ENCODE data around the gene RNF186. TPM values are rescaled to one million over a fixed set of nuclear protein-coding genes. Genes with fewer than 3 reads are reported as not detected.
A peak's percentile ranks its signal among the peaks of the same experiment; 100 is the strongest.

The RNF186 gene
- total and polyA plus RNA-seq, 2 of the 13 experiments (the other 11 are each of a cell fraction or from before 2014, with no cell fraction given), result 0.07 to 0.20 TPM

- peak; percentile 73 for TF ChIP-seq HNF1A (IDR thresholded peaks at IDR 0.05; ENCODE audit: low read depth)
- no peak for TF ChIP-seq HNF1A (CRISPR knock-in tag; IDR thresholded peaks at IDR 0.05; ENCODE audit: borderline replicate concordance)
These were observed at the start of gene RNF186 (continued) for GRCh38 chr1:19814681-19815503.

- CTCF ChIA-PET (ENCODE audit: low intra/inter-chr PET ratio, low total read pairs), result no interaction called here
These were observed 49.6 kb upstream of the RNF186 start for GRCh38 chr1:19864570-19865160.

More at GRCh38 chr1:19864570-19865160, 49.6 kb upstream of the RNF186 start:
- H2AFZ ChIP-seq (ENCODE audit: low read length), result no peak overlapping the region
- H3K4me1 ChIP-seq (ENCODE audit: insufficient read depth, low read length), result peaks cover 29% of the 10 kb centered on the region
- H3K4me3 ChIP-seq (replicated peaks in 1 of 3; ENCODE audit: insufficient read depth in 1 of 3, low read depth in 2 of 3, low read length in 3 of 3), result no peak overlapping the region
- TF ChIP-seq CEBPG (CRISPR knock-in tag; IDR thresholded peaks at IDR 0.05) (no peak), ZNF629 (CRISPR knock-in tag; conservative IDR thresholded peaks at IDR 0.05) (peak; percentile 52; the same call in 1 of the 2 replicates), ZNF350 (CRISPR knock-in tag; IDR thresholded peaks at IDR 0.05; ENCODE audit: borderline replicate concordance, low read depth) (no peak), ZNF317 (CRISPR knock-in tag; IDR thresholded peaks at IDR 0.05) (no peak), ESRRA (CRISPR knock-in tag; IDR thresholded peaks at IDR 0.05; ENCODE audit: low read depth) (no peak)
- H3K79me2 ChIP-seq (ENCODE audit: insufficient read depth, low read length), result no peaks in the 10 kb centered on the region
- no peak overlapping the region for H3K27ac ChIP-seq (ENCODE audit: extremely low read length, insufficient read depth, low read length)
- no TSS peak for BruUV-seq (replicated peaks)
- DNase-seq (ENCODE audit: low spot score) (no peak), FAIRE-seq (no peak), ATAC-seq (no peak)
- 0 out of 5 replicates have a peak, but pooled peaks cover 0 to 3% of the 10 kb centered on the region in 2 experiments for H3K27me3 ChIP-seq (ENCODE audit: control insufficient read depth in 1 of 2, insufficient read depth in 2 of 2, low read length in 2 of 2)
- no peak overlapping the region for H3K9ac ChIP-seq (ENCODE audit: insufficient read depth, low read depth, low read length)
- no peaks in the 10 kb centered on the region for H4K20me1 ChIP-seq (ENCODE audit: insufficient read depth, low read length)
- H3K4me2 ChIP-seq (ENCODE audit: low read depth, low read length), result no peak overlapping the region
- POLR2A ChIA-PET, result no interaction called here
- in situ Hi-C loops (cut with HindIII; ENCODE audit: extremely low pct_ligation_motif_present, low pct_unique_long_range_greater_than_20kb), result loop anchor here (5.0 kb wide), 1 partner anchor 102 kb away; no protein-coding TSS in a partner anchor
- H3K9me3 ChIP-seq (ENCODE audit: low read length), result no peaks in the 10 kb centered on the region; the same call in 1 of the 2 replicates
- H3K36me3 ChIP-seq (replicated peaks in 1 of 2; ENCODE audit: control insufficient read depth in 1 of 2, insufficient read depth in 2 of 2, low read length in 2 of 2), result no peaks in the 10 kb centered on the region
- intact Hi-C loops (cut with micrococcal nuclease; ENCODE audit: unreplicated experiment), result no loop called here
- 42% methylated on average over 1 of the region's 1 CpG for WGBS (ENCODE audit: low lambda C conversion rate)

All from HepG2 (cell line).